Mesenchymal stem cell (in vitro differentiated cells and primary cell): Measurements from ENCODE around the gene DFFA.
A peak's percentile ranks its signal among the peaks of the same experiment; 100 is the strongest.

Experiments used
- DNase-seq: peaks from one replicate; pipeline ENCODE4 v3.0.0-alpha.2; 2013
- H2AFZ ChIP-seq: one replicate; pipeline ENCODE4 v1.6.1; 2013; ENCODE audit warnings: low read depth, mild to moderate bottlenecking, control low read depth, inconsistent platforms, low read length, moderate library complexity
- H2AK5ac ChIP-seq: 2 replicates; pipeline ENCODE4 v1.6.1; 2013; ENCODE audit warnings: low read length, moderate library complexity, mild to moderate bottlenecking, inconsistent platforms; ENCODE audit not compliant: severe bottlenecking
- H2BK120ac ChIP-seq: one replicate; pipeline ENCODE4 v1.6.1; 2013; ENCODE audit warnings: low read depth, mild to moderate bottlenecking, inconsistent platforms, low read length, moderate library complexity
- H2BK12ac ChIP-seq, 2 experiments: one replicate each; pipeline ENCODE4 v1.6.1; 2013; ENCODE audit warnings: inconsistent platforms in 2 of 2, low read length in 2 of 2, mild to moderate bottlenecking in 2 of 2, moderate library complexity in 2 of 2, control low read depth in 1 of 2
- H2BK15ac ChIP-seq: one replicate; pipeline ENCODE4 v1.6.1; 2013; ENCODE audit warnings: mild to moderate bottlenecking, low read depth, inconsistent platforms; ENCODE audit not compliant: poor library complexity, severe bottlenecking
- H2BK5ac ChIP-seq: 2 replicates; pipeline ENCODE4 v1.6.1; 2013; ENCODE audit warnings: low read depth, mild to moderate bottlenecking, low read length, control low read depth, inconsistent platforms; ENCODE audit not compliant: poor library complexity, severe bottlenecking
- H3K14ac ChIP-seq, 2 experiments: one replicate each; pipeline ENCODE4 v1.6.1; 2013; ENCODE audit warnings: inconsistent platforms in 2 of 2, low read length in 2 of 2, control low read depth in 1 of 2, mild to moderate bottlenecking in 1 of 2, moderate library complexity in 1 of 2
- H3K18ac ChIP-seq, 2 experiments: one replicate each; pipeline ENCODE4 v1.6.1; 2013; ENCODE audit warnings: inconsistent platforms in 2 of 2, low read length in 2 of 2, control low read depth in 1 of 2, low read depth in 1 of 2, mild to moderate bottlenecking in 1 of 2
- H3K23ac ChIP-seq, 2 experiments: one replicate each; pipeline ENCODE4 v1.6.1; 2013; ENCODE audit warnings: inconsistent platforms in 2 of 2, low read length in 2 of 2, mild to moderate bottlenecking in 2 of 2, moderate library complexity in 2 of 2, control low read depth in 1 of 2
- H3K27ac ChIP-seq: 2 replicates; pipeline ENCODE4 v1.5.1; 2013; ENCODE audit warnings: mild to moderate bottlenecking, moderate library complexity, low read length, control low read depth, inconsistent platforms; ENCODE audit not compliant: poor library complexity, severe bottlenecking
- H3K27me3 ChIP-seq, 2 experiments: 2 replicates each; pipeline versions ENCODE4 v1.6.1 to v1.7.0; 2013; ENCODE audit warnings: low read length in 2 of 2, mild to moderate bottlenecking in 2 of 2, moderate library complexity in 2 of 2, control low read depth in 1 of 2, inconsistent platforms in 1 of 2; ENCODE audit not compliant: control insufficient read depth in 1 of 2, insufficient read depth in 1 of 2
- H3K36me3 ChIP-seq, 2 experiments: 2 replicates each; pipeline versions ENCODE4 v1.6.1 to v1.7.0; 2013; ENCODE audit warnings: low read length in 2 of 2, control low read depth in 1 of 2, inconsistent platforms in 1 of 2, low read depth in 1 of 2, mild to moderate bottlenecking in 1 of 2; ENCODE audit not compliant: insufficient read depth in 2 of 2, control insufficient read depth in 1 of 2
- H3K4ac ChIP-seq, 2 experiments: one replicate each; pipeline ENCODE4 v1.6.1; 2013; ENCODE audit warnings: inconsistent platforms in 2 of 2, low read length in 2 of 2, mild to moderate bottlenecking in 2 of 2, moderate library complexity in 2 of 2, control low read depth in 1 of 2, low read depth in 1 of 2
- H3K4me1 ChIP-seq: 2 replicates; pipeline ENCODE4 v1.6.1; 2013; ENCODE audit warnings: low read depth, low read length, control low read depth; ENCODE audit not compliant: control insufficient read depth, insufficient read depth
- H3K4me2 ChIP-seq: 2 replicates; pipeline ENCODE4 v1.6.1; 2013; ENCODE audit warnings: low read length, mild to moderate bottlenecking, inconsistent platforms; ENCODE audit not compliant: poor library complexity, severe bottlenecking
- H3K4me3 ChIP-seq, 2 experiments: 2 replicates each; pipeline versions ENCODE4 v1.5.1 to v1.7.0; 2013; ENCODE audit warnings: low read length in 2 of 2, mild to moderate bottlenecking in 2 of 2, control low read depth in 1 of 2, low read depth in 1 of 2; ENCODE audit not compliant: insufficient read depth in 1 of 2
- H3K79me1 ChIP-seq: replicated peaks from 2 replicates; pipeline ENCODE4 v1.6.1; 2013; ENCODE audit warnings: mild to moderate bottlenecking, control low read depth, low read length, inconsistent platforms; ENCODE audit not compliant: poor library complexity, severe bottlenecking
- H3K9ac ChIP-seq: 2 replicates; pipeline ENCODE4 v1.7.0; 2013; ENCODE audit warnings: mild to moderate bottlenecking, low read length, moderate library complexity
- H3K9me3 ChIP-seq: 2 replicates; pipeline ENCODE4 v1.7.0; 2013; ENCODE audit warnings: mild to moderate bottlenecking, low read length; ENCODE audit not compliant: control insufficient read depth
- H4K8ac ChIP-seq: one replicate; pipeline ENCODE4 v1.6.1; 2013; ENCODE audit warnings: inconsistent platforms, mild to moderate bottlenecking, low read length, moderate library complexity
- H4K91ac ChIP-seq: one replicate; pipeline ENCODE4 v1.6.1; 2013; ENCODE audit warnings: mild to moderate bottlenecking, low read length, inconsistent platforms
- WGBS: methylation state at CpG from one replicate; pipeline ENCODE4 v1.1.7; 2013; ENCODE audit warnings: mixed read lengths; 5-methylcytosine and 5-hydroxymethylcytosine counted together

DFFA gene

GRCh38 chr1:10511494-10511885, 39.2 kb upstream of the DFFA start:
- Histone ChIP-seq H3K36me3 (peaks cover 0 to 3% of the 10 kb centered on the region in 2 experiments), H3K9ac (peak overlapping the region; percentile 63), H2AFZ (no peak overlapping the region), H3K4me1 (peaks cover 37% of the 10 kb centered on the region), H3K27me3 (no peaks in the 10 kb centered on the region), H3K14ac (no peak overlapping the region), H2BK15ac (no peak overlapping the region), H3K18ac (peak overlapping the region in 1 of 2 experiments; percentile 55), H3K79me1 (peaks cover 8% of the 10 kb centered on the region), H3K4me3 (peak overlapping the region in 1 of 2 experiments; percentile 63), H3K27ac (peak overlapping the region; percentile 53), H4K91ac (no peak overlapping the region), H3K4ac (no peak overlapping the region), H2BK120ac (no peak overlapping the region), H2BK12ac (no peak overlapping the region), H2BK5ac (no peak overlapping the region), H4K8ac (no peak overlapping the region), H3K4me2 (no peak overlapping the region), H3K9me3 (no peaks in the 10 kb centered on the region), H2AK5ac (peak overlapping the region; percentile 40), H3K23ac (no peak overlapping the region)
- WGBS = 35% methylated on average over 3 of the region's 3 CpGs
- DNase-seq = no peak

DNA sequence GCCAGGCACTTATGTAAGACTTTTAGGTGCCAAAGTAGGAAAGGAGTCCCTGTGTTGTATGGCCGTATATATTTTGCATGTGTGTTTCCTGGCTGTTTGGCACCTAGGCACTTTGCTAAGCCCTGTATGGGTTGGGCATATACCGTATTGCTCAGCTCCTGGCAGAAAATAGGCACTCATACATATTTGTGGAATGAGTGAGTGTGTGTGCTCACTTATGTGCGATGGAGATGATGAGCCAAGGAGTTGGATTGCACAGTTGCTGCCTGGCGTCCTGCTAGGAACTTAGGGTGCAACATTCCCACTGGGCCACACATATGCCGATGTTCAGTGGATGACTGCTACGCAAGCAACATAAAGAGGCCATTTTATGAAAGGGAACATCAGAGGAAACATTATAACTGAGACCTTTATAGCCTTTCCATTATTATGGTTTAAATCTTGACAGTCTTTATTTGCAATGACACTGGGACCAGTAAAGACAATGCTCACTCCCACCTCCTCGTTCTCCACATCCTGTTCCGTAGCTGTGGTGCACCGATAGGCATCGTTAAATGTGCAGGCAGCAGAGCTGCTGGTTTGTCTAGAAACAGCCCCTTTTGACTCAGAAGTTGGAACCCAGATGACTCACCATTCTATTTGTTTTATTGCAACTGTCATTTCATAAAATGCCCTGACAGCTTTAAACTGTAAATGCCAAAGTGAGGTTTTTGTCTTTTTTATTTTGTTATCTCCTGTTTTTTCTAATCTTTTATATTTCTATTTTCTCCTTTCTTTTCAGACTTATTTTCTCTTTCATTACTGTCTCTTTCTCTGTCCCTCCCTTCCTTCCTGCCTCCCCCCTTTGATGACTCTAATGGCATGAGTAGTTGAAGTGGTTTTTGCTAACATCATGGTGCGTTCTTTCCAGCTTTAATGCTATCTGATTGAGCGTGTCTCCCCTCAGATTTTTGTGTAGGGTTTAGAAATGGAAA, 38.5 kb upstream of the DFFA start:
- Histone ChIP-seq H3K79me1 (peaks cover 10% of the 10 kb centered on the region), H4K8ac (no peak overlapping the region), H3K4me2 (no peak overlapping the region), H2BK5ac (no peak overlapping the region), H3K4ac (no peak overlapping the region), H3K27me3 (no peaks in the 10 kb centered on the region), H3K9me3 (no peaks in the 10 kb centered on the region), H2AK5ac (peak overlapping the region; percentile 8), H4K91ac (no peak overlapping the region), H3K27ac (peak overlapping the region; percentile 76), H3K23ac (no peak overlapping the region), H3K4me3 (peak overlapping the region in 1 of 2 experiments; percentile 63), H3K14ac (peak overlapping the region in 1 of 2 experiments; percentile 37), H2BK15ac (no peak overlapping the region), H3K4me1 (peaks cover 37% of the 10 kb centered on the region), H3K18ac (peak overlapping the region; percentile 2 to 31), H2AFZ (no peak overlapping the region), H2BK120ac (no peak overlapping the region), H3K36me3 (peaks cover 0 to 3% of the 10 kb centered on the region in 2 experiments), H2BK12ac (no peak overlapping the region), H3K9ac (peak overlapping the region; percentile 63)
- peak; percentile 85 for DNase-seq
- 7% methylated on average over 11 of the region's 12 CpGs for WGBS

- Histone ChIP-seq H3K23ac (no peak overlapping the region), H3K27ac (peak overlapping the region; percentile 76), H2AK5ac (peak overlapping the region; percentile 8), H3K14ac (no peak overlapping the region), H3K27me3 (no peaks in the 10 kb centered on the region), H2BK120ac (no peak overlapping the region), H3K36me3 (peaks cover 0 to 3% of the 10 kb centered on the region in 2 experiments), H3K4me3 (peak overlapping the region in 1 of 2 experiments; percentile 63), H4K8ac (no peak overlapping the region), H3K4me2 (no peak overlapping the region), H2BK5ac (no peak overlapping the region), H3K18ac (peak overlapping the region in 1 of 2 experiments; percentile 2), H4K91ac (no peak overlapping the region), H2AFZ (no peak overlapping the region), H3K4ac (no peak overlapping the region), H3K4me1 (peaks cover 33% of the 10 kb centered on the region), H2BK12ac (no peak overlapping the region), H3K9ac (no peak overlapping the region), H2BK15ac (no peak overlapping the region), H3K9me3 (no peaks in the 10 kb centered on the region), H3K79me1 (peaks cover 13% of the 10 kb centered on the region)
- DNase-seq = no peak
- 91% methylated on average over 6 of the region's 6 CpGs for WGBS
These were observed 37.6 kb upstream of the DFFA start for GRCh38 chr1:10509809-10510509.

DNA sequence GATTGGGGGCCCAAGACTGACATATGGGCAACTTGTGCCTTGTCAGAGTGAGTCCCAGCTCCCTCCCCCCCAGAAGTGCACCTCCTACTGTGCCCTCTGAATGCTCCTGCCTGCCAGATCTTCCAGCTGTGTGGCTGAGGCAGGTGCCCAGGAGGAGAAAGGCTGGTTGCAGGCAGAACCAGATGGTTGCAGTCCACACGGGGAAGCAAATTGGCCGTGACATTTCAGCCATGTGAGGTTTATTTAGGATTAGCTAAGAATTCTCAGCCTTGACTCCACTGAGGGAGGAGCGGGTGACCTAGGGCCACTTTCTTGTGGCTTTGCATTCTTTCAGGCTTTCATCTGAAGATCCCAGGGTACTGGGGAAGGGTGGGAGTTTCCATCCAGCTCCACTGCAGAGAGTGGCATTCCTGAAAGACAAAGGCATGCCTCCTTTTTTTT, 36.2 kb upstream of the DFFA start:
- H3K27ac ChIP-seq = peak overlapping the region; percentile 45
- no peak overlapping the region for H2BK5ac ChIP-seq
- no peak overlapping the region for H3K9ac ChIP-seq
- peaks cover 17% of the 10 kb centered on the region for H3K79me1 ChIP-seq
- H3K14ac ChIP-seq = no peak overlapping the region
- H3K27me3 ChIP-seq = no peaks in the 10 kb centered on the region
- no peak overlapping the region for H4K91ac ChIP-seq
- H2AK5ac ChIP-seq = no peak overlapping the region
- peak; percentile 82 for DNase-seq
- no peak overlapping the region for H3K23ac ChIP-seq
- no peak overlapping the region for H2BK12ac ChIP-seq
- H2AFZ ChIP-seq = no peak overlapping the region
- 57% methylated on average over 3 of the region's 3 CpGs for WGBS
- H3K4ac ChIP-seq = no peak overlapping the region
- H4K8ac ChIP-seq = no peak overlapping the region
- H3K9me3 ChIP-seq = no peaks in the 10 kb centered on the region
- H2BK120ac ChIP-seq = no peak overlapping the region
- H3K36me3 ChIP-seq = peaks cover 0 to 3% of the 10 kb centered on the region in 2 experiments
- H3K4me1 ChIP-seq = peaks cover 29% of the 10 kb centered on the region
- no peak overlapping the region for H3K4me3 ChIP-seq
- H3K4me2 ChIP-seq = peak overlapping the region; percentile 12
- H2BK15ac ChIP-seq = peak overlapping the region; percentile 60
- H3K18ac ChIP-seq = no peak overlapping the region
